HG02798 (cell line): ENCODE measurements around the gene TMEM201.

ENCODE experiments used
- ATAC-seq: cut with Tn5 transposase; IDR thresholded peaks from one replicate; pipeline ENCODE4 v1.9.1; 2021; ENCODE audit warnings: mild to moderate bottlenecking; ENCODE audit not compliant: unreplicated experiment, poor library complexity

Gene TMEM201

DNA sequence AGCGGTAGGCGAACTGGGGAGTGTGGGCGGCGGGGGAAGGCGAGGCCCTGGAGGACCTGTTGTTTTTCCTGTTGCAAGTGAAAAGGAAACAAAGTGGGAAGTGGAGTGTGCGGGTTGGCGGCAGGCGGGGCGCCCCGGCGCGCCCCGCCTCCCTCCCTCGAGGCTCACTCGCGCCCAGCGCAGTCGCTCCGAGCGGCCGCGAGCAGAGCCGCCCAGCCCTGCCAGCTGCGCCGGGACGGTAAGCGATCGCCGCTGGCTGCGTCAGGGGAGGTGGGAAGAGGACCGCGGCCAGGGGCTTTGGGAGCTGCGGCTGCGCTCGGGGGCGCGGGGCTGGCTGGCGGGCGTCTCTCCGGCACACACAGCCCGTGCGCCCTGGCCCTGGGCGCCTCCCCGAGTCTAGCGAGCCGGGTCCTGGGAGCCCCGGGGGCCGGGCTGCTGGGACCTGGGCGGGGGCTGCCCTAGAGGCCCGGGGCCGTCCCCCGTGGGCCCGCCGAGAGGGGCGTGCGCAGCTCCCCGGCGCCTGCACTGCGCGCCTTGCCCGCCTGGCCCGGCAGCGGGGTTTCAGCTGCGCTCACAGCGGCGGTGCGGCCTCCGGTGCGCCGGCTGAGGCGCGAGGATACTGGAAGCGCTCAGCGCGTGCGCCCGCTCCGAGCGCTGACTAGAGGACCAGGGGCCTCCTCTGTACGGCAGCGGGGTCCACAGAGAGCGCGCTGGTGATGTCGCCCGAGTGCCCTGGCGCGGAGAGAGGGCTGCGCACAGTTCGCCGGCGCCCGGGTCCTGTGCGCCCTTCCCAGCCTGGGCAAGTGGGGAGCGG lies 63.1 kb downstream of the TMEM201 start, which contains the start of gene PIK3CD:
Gene PIK3CD (plus strand): TSS at position 167 of the 814 bp plus-strand sequence. CDS start 58,725 bp downstream, outside the sequence.
- peak; percentile 33 for ATAC-seq

DNA sequence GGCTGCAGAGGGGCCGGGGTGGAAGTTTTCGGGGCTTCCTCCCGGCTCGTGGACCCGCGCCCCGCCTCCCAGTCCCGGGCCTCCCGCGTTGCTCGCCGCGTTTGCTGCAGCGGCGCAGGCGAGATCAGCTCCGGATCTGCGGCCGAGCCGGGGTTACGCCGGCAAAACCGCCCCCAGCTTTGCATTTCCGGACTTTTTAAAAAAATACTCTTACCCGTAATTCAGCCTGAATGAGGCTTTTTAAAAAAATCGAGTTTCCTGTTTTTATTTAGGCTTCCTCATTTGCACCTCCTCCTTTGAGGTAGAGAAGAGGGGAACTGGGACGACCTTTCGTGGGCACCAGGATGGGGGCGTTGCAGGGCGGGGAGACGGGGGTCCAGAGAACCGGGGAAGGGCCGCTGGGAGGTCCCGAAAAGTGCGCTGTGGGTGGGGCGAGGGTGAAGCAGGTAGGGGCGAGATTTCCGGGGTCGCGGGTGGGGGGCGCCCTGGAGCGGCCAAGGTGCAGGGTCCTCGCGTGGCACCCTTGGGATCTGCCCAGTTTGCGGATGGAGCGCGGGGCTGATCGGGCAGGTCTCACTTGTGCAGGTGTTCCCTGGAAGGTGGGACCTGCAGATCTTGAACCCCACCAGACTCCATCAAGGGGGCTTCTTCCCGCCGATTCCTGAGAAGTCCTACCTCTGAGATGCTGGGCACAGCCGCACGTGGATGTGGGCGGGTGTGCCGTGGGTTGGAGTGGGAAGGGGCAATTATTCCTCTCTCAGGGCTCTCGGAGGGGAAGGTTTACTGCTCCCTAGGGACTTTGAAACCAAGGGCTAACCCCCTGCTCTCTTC lies 63.9 kb downstream of the TMEM201 start:
- peak; percentile 20 for ATAC-seq

DNA sequence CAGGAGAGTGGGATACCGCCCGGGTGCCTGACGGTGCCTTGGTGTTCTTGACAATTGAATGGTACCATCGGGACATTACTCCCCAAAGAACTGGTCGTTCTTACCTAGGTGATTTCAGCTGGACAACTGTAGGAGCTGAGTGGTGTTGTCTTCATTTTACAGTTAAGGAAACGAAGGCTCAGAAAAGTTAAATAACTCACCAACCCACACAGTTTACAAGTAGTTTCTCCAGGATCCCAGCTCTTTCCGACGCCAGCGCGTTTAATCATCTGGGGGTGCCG lies 64.4 kb downstream of the TMEM201 start:
- ATAC-seq, result no peak

DNA sequence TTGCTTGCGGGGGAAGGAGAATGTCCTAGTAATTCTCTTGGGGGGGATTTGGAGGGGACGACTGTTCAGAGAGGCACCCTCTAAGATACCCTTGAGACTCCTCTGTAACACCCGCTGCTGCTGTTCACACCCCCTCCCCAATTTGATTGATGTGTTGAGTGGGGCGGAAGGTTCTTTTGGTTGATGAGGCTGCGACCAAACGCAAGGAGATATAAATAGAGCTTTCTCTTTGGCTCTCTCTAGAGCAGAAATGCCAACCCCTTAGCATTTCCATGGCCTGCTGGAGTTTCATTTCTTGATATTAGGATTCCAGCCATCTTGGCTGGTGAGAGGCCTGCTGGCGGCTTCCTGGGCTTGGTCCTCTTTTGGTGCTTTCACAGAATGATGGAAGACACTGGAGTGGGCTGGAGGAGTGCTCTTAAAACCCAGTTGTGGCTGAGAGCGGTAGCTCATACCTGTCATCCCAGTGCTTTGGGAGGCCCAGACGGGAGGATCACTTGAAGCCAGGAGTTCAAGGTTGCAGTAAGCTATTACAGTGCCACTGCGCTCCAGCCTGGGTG lies 64.9 kb downstream of the TMEM201 start:
- no peak for ATAC-seq

DNA sequence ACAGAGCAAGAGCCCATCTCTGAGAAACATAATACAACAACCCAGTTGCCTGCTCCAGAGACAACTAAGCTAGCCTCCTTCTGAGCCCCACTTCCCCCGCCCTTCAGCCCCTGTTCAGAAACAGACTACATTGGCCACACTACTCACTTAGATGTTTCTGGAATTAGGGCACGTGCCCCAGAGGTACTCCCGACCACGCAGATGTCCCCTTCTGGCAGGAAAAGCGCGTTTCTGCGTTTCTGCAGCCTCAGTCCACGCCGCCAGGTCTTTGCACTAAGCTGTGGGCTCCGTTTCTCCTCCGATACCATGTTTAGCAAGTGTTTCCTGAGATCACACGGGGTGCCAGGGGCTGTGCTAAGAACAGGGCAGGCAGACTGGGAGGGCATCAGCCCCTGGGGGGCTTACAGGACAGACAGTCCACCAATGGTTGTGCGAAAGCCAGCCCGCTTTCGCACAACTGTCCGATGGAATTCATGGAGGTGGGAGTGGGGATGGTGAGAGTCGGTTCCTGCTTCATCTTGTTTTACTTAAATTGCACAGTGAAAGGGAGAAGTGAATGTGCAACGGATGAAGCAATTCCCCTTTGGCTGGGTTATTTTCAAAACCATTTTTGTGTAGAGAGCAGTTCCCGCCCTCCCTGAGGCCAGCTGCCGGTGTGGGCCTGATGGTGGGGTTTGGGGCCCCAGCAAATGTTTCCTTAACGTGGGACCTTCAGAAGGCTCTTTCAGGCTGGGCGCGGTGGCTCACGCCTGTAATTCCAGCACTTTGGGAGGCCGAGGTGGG lies 65.5 kb downstream of the TMEM201 start:
- ATAC-seq, result no peak

DNA sequence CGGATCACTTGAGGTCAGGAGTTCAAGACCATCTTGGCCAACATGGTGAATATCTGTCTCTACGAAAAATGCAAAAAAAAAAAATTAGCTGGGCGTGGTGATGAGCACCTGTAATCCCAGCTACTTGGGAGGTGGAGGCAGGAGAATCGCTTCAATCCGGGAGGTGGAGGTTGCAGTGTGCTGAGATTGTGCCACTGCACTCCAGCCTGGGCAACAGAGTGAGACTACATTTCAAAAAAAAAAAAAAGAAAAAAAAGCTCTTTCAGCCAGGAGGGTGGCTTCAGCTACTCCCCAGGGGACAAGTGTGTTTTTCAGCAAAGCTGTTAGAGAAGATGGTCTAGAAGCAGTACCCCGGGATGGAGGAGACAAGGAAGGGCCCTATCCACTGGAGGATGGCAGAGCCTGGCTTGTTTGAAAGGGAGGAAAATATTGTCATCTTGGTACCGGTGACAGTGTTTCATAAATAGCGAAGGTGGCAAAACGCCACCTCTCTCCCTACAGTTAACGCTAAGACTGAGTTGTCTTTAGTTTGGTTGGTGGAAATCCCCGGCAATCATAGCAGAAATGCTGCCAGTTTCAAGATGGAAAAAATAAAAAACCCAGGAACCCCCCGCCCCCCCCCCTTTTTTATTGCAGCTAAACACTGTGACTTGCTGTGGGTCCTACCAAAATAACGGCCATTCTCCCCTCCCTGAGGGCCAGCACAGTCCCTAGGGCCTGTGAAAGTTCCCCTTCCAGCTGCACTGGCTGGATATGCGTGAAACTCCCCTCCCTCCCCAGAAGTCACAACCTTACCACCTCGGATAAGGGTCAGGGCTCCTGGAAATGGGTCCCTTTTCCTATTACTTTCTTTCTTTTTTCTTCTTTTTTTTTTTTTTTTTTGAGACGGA lies 66.4 kb downstream of the TMEM201 start:
- ATAC-seq, result no peak

DNA sequence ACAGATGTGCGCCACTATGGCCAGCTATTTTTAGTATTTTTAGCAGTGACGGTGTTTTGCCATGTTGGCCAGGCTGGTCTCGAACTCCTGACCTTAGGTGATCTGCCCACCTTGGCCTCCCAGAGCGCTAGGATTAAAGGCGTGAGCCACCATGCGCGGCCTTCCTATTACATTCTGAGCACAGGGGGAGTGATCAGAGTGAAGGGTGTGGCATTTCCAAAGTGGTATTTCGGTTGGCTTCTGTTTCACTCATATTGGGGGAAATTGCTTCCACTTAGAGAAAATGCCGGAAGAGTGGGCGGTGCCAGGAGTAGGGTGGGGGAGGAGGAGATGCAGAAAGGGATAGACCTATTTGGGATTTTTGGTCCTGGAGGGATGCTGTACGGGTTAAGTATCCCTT lies 67.1 kb downstream of the TMEM201 start:
- ATAC-seq, result no peak

DNA sequence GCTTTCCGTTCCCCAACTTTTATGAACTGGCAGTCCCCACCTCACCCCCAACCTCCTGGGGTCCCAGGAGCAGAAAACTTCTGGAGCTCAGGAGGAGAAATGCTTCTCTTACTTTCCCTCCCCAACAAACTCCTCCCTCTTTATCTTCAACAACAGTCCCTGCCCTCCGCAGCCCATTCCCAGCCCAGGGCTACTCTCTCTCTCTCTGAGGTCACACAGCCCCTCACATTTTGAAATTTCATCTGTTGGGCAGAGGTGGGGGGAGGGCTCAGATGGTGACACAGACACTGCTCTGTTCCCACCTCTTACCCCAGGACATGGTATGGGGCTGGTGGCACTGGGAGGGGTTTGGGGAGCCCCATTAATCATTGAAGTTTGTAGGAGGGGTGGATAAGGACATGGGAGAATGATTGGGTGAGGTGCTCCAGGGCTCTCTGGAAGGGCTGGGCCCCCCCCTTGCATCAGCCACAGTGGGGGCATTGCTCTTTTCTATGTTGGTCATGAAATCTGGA lies 68.9 kb downstream of the TMEM201 start:
- ATAC-seq, result no peak

DNA sequence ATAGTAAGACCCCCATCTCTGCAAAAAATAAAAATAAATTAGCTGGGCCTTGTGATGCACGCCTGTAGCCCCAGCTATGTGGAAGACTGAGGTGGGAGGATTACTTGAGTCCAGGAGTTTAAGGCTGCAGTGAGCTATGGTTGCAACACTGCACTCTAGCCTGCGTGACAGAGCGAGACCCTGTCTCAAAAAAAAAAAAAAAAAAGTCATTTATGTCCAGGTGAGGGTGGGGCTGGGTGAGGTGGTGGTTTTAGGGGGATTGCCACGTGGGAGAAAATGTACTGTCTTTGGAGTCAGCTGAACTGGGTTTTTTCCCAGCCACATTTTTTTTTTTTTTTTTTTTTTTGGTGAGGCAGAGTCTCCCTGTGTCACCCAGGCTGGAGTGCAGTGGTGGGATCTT lies 69.5 kb downstream of the TMEM201 start:
- ATAC-seq, result no peak

DNA sequence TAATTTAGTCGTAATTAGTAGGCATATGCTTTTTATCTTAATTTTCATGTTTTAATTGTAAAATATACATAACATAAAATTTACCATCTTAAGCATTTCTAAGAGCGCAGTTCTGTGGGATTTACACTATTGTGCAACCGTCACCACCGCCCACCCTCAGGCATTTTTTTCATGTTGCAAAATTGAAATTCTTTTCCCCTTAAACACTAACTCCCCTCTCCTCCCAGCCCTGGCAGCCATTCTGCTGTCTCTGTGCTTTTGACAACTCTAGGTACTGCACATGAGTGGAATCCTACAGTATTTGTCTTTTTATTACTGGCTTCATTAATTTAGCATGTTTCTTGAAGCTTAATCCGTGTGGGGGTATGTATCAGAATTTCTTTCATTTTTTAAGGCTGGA lies 70.6 kb downstream of the TMEM201 start:
- no peak for ATAC-seq

DNA sequence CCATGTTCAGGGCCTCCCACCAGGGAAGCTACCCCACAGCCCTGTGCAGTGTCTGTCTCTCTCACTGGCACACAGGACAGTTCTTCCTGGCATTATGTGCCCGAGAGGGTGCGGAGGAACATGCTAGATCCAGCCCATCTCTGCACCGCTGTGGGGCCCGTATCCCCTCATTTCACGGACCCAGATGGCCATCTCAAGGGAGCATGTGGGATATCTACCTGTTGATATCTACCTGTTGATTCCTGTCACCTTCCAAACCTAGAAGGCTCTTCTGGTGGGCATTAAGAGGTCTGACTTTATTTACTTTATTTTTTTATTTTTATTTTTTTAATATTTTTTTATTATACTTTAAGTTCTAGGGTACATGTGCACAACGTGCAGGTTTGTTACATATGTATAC lies 74.5 kb downstream of the TMEM201 start:
- no peak for ATAC-seq
